Activated T-cell treated with anti-CD3 and anti-CD28 coated beads, Interleukin-2, amount 50 U/mL, for 1 hour (primary cell): Measurements from ENCODE around the gene COL24A1.

Experiments used
- DNase-seq: peaks from one replicate; pipeline ENCODE4 v3.0.0-alpha.2; 2020

Gene COL24A1

DNA sequence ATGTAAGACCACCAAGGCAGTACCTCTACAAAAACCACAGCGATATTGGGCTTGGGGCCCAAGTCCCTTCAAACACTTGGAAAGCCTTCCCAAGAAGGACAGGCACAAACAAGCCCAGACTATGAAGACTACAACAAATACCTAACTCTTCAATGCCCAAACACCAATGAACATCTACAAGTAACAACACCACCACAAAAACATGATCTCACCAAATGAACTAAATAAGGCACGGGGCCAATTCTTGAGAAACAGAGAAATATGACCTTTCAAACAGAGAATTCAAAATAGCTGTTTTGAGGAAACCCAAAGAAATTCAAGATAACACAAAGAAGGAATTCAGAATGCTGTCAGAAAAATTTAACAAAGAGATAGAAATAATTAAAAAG, 86.8 kb downstream of the COL24A1 start:
- no peak for DNase-seq

DNA sequence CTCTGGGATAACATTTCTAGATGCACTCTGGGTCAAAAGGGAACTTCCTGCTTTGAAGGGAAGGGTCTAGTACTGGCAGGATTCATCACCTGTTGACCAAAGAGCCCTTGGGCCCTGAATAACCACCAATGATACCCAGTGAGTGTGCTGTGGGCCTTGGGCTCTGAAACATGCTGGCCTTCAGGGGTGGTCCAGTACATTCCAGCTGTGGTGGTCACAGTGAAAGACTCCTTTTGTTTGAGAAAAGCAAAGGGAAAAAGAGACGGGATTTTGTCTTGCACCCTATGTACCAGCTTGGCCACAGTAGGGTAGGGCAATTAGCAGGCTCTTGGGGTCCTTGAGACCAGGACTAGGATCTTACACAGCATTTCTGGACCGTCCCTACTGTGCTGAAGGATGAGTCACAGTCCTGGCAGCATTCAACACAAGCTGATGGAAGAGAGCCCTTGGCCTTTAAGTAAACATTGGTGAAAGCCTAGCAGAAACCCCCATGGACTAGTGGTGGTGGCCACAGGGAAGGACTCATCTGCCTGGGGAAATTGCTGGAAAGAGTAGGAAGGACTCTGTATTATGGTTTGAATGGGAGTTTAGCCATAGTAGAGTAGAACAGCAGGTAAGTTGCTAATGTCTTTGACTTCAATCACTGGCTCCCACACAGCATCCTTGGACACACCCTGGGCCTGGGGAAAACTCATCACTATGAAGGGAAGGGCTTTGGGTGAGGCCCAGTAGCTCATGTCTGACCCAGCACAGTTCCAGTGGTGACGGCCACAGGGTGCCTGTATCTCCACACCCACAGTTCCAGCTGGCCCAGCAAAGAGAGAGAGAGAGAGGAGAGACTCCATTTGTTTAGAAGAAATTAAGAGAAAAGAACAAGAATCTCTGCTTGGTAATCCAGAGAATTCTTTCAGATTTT, 87.5 kb downstream of the COL24A1 start:
- DNase-seq, result no peak

DNA sequence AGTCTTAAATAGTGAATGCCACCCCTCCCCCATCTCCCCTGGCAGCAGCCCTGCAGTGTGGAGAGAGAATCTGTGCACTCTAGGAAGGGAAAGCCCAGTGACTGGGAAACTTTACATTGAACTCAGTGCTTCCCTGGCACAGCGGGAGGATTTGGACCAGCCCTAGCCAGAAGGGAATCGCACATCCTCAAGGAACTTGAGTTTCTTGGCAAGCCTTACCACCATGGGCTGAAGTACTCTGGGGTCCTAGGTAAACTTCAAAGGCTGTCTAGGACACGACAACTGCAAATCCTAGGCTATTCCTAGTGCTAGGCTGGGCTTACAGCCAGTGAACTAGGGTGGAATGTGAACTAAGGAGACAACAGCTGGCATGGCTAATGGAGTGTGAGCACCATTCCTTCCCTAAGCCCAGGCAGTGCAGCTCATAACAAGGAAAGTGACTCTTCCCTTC, 88.3 kb downstream of the COL24A1 start:
- no peak for DNase-seq

DNA sequence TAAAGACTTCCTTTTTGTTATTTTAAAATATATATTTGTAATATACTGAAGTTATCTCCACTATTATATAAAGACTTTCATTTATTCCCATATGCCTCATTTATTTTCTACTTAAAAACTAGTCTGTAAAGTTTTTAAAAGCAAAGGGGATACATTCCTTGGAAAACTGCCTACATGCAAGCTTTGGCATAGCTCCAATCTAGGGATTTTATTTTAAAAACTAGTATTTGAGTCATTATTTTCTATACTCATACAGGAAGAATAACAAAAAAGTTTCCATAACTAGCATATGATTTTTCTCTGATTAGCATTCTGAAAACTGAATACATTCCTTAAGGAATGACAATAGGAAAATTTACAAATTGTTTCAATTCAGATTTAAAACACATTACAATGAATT, 88.9 kb downstream of the COL24A1 start:
- DNase-seq, result no peak

GRCh38 chr1:86064899-86065298, 91.7 kb downstream of the COL24A1 start:
- no peak for DNase-seq

- no peak for DNase-seq
Observed at GRCh38 chr1:86063721-86064120, 92.9 kb downstream of the COL24A1 start.

DNA sequence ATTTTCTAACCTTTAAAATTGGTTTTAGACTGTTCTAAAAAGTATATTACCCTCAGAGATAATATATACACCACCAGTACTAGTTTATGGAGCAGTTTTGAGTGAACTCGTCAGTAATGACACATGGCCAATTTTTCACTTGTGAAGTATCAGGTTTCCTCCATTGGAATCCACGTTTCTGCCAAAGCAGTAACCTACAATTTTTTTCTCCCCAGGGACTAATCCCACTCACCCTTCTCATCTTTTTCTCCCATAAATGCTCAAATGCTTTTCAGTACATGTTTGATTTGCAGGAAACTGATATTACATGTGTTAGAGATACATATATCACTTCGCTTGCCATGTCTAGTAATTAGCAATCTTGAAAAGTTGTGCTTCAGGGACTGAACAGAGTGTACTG, 94.1 kb downstream of the COL24A1 start:
- DNase-seq, result no peak

DNA sequence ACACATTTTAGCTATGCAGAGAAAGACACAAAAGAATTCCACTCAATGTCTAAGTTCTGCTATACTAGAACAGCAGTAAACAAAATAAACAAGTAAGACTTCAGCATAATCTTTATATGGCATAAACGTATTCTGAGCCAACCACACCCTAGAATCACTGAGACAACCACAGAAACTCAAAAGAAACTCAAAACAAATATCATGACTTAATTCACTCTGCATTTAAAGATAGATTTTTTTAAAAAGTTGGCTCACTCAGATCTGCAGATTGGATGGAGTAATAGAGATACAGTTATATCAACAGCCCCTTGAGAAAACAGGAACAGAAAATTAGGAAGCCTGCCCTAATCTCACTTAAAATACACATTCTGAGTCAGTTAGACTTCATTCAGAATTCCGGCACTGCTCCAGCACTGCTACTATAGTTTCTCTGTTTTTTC, 95.0 kb downstream of the COL24A1 start:
- no peak for DNase-seq

- no peak for DNase-seq
Observed at GRCh38 chr1:86054396-86054795, 102.2 kb downstream of the COL24A1 start.

DNA sequence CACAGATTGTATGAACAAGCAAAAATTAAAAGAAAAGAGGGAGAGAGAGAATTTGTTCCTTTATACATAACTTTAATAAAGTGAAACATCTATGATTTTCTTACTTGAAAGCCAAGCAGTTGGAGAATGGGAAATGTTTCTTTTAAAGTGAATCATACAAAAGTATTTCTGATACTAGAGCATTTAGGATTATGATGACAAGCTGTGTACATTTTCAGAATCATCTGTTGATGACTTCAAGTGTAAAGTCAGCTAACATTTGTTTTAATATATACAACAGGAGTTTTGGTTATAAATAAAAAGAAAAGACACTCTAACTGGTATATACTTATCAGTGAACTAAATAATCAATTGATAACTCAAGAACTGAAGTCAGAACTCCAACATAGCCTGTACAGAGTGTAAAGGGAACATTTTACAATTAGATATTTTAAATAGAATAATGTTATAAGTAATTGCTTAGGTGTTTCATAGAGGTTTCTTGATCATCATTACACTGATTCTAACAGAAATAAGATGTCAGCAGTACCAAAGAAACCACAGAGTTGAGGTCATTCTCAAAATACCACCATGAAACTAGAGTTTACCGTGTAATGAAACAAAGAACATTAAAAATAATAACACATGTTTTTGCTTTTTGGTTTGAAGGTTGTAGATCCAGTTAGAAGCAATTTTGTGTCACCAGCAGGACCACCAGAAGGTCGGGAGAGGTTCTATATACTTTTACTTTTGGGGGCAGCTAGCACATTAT, 103.4 kb downstream of the COL24A1 start:
- DNase-seq, result no peak

- DNase-seq, result no peak
Observed at GRCh38 chr1:86035101-86035500, 121.5 kb downstream of the COL24A1 start.

- no peak for DNase-seq
Observed at GRCh38 chr1:86030180-86030579, 126.4 kb downstream of the COL24A1 start.

DNA sequence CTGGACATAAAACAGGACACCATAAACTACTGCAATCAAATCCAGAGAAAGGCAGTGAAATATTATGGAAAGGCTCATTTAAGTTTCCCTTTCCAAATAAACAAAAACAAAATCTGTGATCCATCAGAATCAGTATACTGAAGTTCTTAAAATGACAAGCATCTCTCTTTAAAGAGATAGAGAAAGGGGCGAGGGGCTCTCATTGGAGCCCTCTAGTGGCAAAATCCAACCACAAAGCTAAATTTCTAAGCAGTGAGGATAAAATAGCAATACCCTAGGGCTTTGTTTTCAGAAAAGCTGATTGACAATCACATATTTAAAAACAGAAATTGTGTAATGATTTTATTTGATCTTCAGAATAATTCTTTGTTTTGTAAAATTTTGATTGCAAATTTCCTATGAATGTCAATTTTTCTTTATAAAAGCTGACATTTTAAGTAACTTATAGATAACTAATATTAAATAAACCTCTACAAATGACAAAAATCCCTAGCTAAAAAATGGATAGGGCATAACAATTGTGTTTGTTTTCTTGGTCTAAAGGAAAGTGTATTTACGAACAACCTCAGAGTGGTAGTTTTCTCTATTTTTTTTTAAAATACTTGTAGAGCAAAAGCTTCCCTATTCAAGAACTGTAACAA, 138.2 kb downstream of the COL24A1 start:
- DNase-seq, result no peak

GRCh38 chr1:86016076-86016759, 140.4 kb downstream of the COL24A1 start:
- no peak for DNase-seq

DNA sequence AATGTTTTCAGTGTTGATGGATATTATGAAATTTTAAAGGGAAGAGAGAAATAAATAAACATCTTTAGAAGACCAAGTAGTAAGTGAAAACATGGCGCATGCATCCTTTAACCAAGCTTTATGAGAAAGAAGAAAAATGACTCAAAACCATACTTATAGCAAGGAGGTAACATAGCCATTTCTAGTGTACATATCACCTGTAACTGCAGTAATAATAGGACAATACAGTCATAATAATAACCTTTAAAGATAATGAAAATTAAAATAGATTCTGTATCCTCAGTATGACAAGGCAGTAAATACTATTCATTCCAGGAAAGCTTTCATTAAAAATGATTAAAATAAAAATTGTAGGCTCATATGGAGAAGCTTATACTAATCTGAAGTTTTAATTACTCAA, 141.2 kb downstream of the COL24A1 start:
- DNase-seq, result no peak

GRCh38 chr1:86000601-86001000, 156.0 kb downstream of the COL24A1 start:
- no peak for DNase-seq

DNA sequence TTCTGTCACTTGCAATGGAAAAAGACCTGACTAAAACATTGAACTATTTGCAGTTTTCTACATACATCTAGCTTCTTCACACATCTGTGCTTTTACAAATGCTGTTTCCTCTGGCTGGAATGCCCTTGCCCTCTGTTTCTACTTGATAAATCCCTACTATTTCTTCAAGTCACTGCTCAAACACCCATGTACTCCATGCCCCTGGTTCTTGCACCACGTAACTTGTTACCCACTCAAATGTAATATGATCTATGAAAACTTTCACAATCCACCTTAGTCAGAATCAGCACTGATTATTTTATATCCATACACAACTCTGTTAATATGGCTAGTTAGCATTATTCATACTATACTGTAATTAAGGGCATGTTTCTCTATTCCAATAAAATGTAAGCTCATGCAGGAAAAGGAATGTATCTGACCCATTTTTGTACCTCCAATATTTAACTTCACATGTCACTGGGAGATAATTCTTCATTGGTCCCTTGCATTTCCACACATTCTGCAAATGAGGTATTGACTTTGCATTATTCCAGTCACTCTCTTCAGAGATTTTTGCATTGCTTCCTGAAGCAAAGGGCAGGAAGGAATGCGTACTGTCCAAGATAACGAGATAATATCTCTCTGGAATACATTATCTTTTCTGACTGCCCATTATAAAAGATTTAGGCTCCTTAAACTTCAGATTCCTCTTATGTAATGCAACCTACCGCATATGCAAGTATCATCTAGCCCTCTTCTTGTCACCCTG, 158.3 kb downstream of the COL24A1 start:
- DNase-seq, result no peak

GRCh38 chr1:85992791-85993190, 163.8 kb downstream of the COL24A1 start:
- DNase-seq, result no peak

- DNase-seq, result no peak
Observed at GRCh38 chr1:85991261-85991660, 165.3 kb downstream of the COL24A1 start.

DNA sequence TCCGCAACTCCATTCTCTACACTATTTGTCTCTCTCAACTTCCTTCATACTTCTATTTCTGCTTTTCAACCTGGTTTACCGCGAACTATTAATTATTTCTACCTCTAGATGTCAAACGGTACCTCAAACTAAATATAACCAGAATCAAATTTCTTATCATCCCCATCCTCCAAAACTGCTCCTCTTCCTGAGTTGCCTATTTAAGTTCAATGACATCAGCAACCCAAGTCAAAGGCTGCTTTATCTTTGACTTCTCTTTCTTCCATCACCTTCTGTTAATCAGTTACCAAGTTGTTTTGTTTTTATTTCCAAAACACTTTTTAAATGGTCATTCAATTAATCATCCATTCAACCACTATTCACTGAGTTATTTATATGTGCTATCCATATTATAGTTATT, 171.9 kb downstream of the COL24A1 start:
- DNase-seq, result no peak

- DNase-seq, result no peak
Observed at GRCh38 chr1:85983316-85983715, 173.3 kb downstream of the COL24A1 start.

- DNase-seq, result no peak
Observed at GRCh38 chr1:85976516-85977205, 179.9 kb downstream of the COL24A1 start.
